A673 (cell line): ENCODE results near the gene NEURL1B. TPM values are rescaled to one million over a fixed set of nuclear protein-coding genes. Genes with fewer than 3 reads are reported as not detected.

Experiments used
- BruUV-seq: library from RNA; stranded (reverse); fragments of 400-500 nt; replicated peaks from 2 replicates; lab custom pipeline; 2021; lab: Mats Ljungman, UMichigan
- CTCF ChIA-PET: fragments of 300-600 bp; sonication (Branson Sonifier 250); formaldehyde crosslinking; loops from one replicate; lab custom pipeline; 2022; ENCODE audit warnings: antibody characterized with exemption; lab: Charles Lee
- POLR2A ChIA-PET: fragments of 300-600 bp; sonication (Branson Sonifier 250); formaldehyde crosslinking; loops from one replicate; lab custom pipeline; 2022; ENCODE audit warnings: antibody characterized with exemption; ENCODE audit not compliant: low non-redundant PET; lab: Charles Lee
- DNase-seq: peaks from one replicate; pipeline ENCODE4 v3.0.0-alpha.2; 2015; ENCODE audit warnings: low spot score
- H3K27ac ChIP-seq: fragments of 200-600 bp; sonication (generic); 2 replicates; pipeline ENCODE4 v1.5.1; 2016; ENCODE audit warnings: mixed run types, low read depth, mild to moderate bottlenecking, mixed read lengths, antibody characterized with exemption, low read length; ENCODE audit not compliant: poor library complexity, severe bottlenecking
- H3K27me3 ChIP-seq: fragments of 200-600 bp; sonication (generic); replicated peaks from 2 replicates; pipeline ENCODE4 v1.6.1; 2017; ENCODE audit warnings: mixed run types, low read depth, mild to moderate bottlenecking, mixed read lengths, antibody characterized with exemption, low read length; ENCODE audit not compliant: insufficient read depth, poor library complexity
- H3K36me3 ChIP-seq: fragments of 200-600 bp; sonication (generic); 2 replicates; pipeline ENCODE4 v1.6.1; 2016; ENCODE audit warnings: mixed run types, mild to moderate bottlenecking, mixed read lengths, antibody characterized with exemption, low read length; ENCODE audit not compliant: insufficient read depth, poor library complexity, severe bottlenecking
- H3K4me1 ChIP-seq: fragments of 200-600 bp; sonication (generic); 2 replicates; pipeline ENCODE4 v1.6.1; 2017; ENCODE audit warnings: mixed run types, mild to moderate bottlenecking, mixed read lengths, antibody characterized with exemption, low read length; ENCODE audit not compliant: insufficient read depth, poor library complexity, severe bottlenecking
- H3K4me3 ChIP-seq: fragments of 200-600 bp; sonication (generic); 2 replicates; pipeline ENCODE4 v1.5.1; 2016; ENCODE audit warnings: low read depth, mixed run types, mild to moderate bottlenecking, mixed read lengths, low read length; ENCODE audit not compliant: poor library complexity, severe bottlenecking
- H3K9me3 ChIP-seq: fragments of 200-600 bp; sonication (generic); 2 replicates; pipeline ENCODE4 v1.6.1; 2016; ENCODE audit warnings: mixed run types, low read depth, mild to moderate bottlenecking, mixed read lengths, antibody characterized with exemption, low read length; ENCODE audit not compliant: poor library complexity, severe bottlenecking
- CTCF ChIP-seq: fragments of 300-800, 200-600 bp; sonication (generic); conservative IDR thresholded peaks from 2 replicates; pipeline ENCODE4 v1.5.1; 2017; ENCODE audit warnings: low read depth, mild to moderate bottlenecking, antibody characterized with exemption, low read length, moderate library complexity, mixed read lengths
- EZH2 ChIP-seq: fragments of 200-600 bp; sonication (generic); IDR thresholded peaks from 2 replicates; pipeline ENCODE4 v1.6.1; 2017; ENCODE audit warnings: borderline replicate concordance, low read depth, mild to moderate bottlenecking, mixed read lengths, antibody characterized with exemption, low read length; ENCODE audit not compliant: poor library complexity, severe bottlenecking
- intact Hi-C: fragments of 100-400 bp; cut with micrococcal nuclease; formaldehyde crosslinking; loops from one replicate; pipeline ENCODE4 v1.10.0; 2022; ENCODE audit not compliant: unreplicated experiment
- total RNA-seq: library from RNA; stranded (reverse); gene quantifications from 2 replicates; pipeline ENCODE4 v1.2.3, GENCODE V29; 2021

The NEURL1B gene
- total RNA-seq, 1 experiment from 2014 or later, result 5.1 TPM

GRCh38 chr5:172712610-172713009, 71.5 kb downstream of the NEURL1B start:
- ChIA-PET CTCF (no interaction called here), POLR2A (no interaction called here)

GRCh38 chr5:172713113-172713808, 72.2 kb downstream of the NEURL1B start:
- Histone ChIP-seq H3K36me3 (no peaks in the 10 kb centered on the region), H3K4me1 (peaks cover 3% of the 10 kb centered on the region), H3K9me3 (no peaks in the 10 kb centered on the region), H3K27me3 (no peaks in the 10 kb centered on the region), H3K4me3 (no peak overlapping the region), H3K27ac (no peak overlapping the region)
- TF ChIP-seq EZH2 (no peak), CTCF (peak; percentile 83)
- intact Hi-C loops, result loop anchor here (5.0 kb wide), 1 partner anchor 569 kb away; no protein-coding TSS in a partner anchor
- DNase-seq, result peak; percentile 47
- ChIA-PET POLR2A (no interaction called here), CTCF (interaction anchor here (0.6 kb wide), 1 partner anchor 295 kb away, joined by 3 read pairs; no protein-coding TSS in a partner anchor)
- BruUV-seq, result no TSS peak

More at GRCh38 chr5:172712610-172713009, 71.5 kb downstream of the NEURL1B start:
- Histone ChIP-seq H3K4me1 (peaks cover 8% of the 10 kb centered on the region), H3K27me3 (no peaks in the 10 kb centered on the region), H3K36me3 (no peaks in the 10 kb centered on the region), H3K4me3 (no peak overlapping the region), H3K27ac (no peak overlapping the region), H3K9me3 (no peaks in the 10 kb centered on the region)
- BruUV-seq, result no TSS peak
- intact Hi-C loops, result loop anchor here (5.0 kb wide), 1 partner anchor 570 kb away; no protein-coding TSS in a partner anchor
- DNase-seq, result no peak
- TF ChIP-seq CTCF, result no peak
- no peak for TF ChIP-seq EZH2

GRCh38 chr5:172713809-172714490, 72.9 kb downstream of the NEURL1B start:
- Histone ChIP-seq H3K9me3 (no peaks in the 10 kb centered on the region), H3K4me3 (no peak overlapping the region), H3K27ac (no peak overlapping the region), H3K36me3 (no peaks in the 10 kb centered on the region), H3K4me1 (peaks cover 3% of the 10 kb centered on the region), H3K27me3 (no peaks in the 10 kb centered on the region)
- no peak for DNase-seq
- TF ChIP-seq EZH2 (no peak), CTCF (no peak)
- POLR2A ChIA-PET, result no interaction called here
- intact Hi-C loops, result loop anchor here (1.0 to 5.0 kb wide), 2 partner anchors 218 to 568 kb away; no protein-coding TSS in a partner anchor
- BruUV-seq, result no TSS peak
- CTCF ChIA-PET, result interaction anchor here (0.6 to 1.7 kb wide), 10 partner anchors 47 to 635 kb away, joined by 3 to 15 read pairs (median 6); no protein-coding TSS in a partner anchor
